HG03196 (cell line): Measurements from ENCODE around the gene PPP2R2D.

Source experiments
- ATAC-seq: cut with Tn5 transposase; IDR thresholded peaks from one replicate; pipeline ENCODE4 v1.9.1; 2021; ENCODE audit not compliant: unreplicated experiment

Gene PPP2R2D

GRCh38 chr10:131900350-131901152, at the start of gene PPP2R2D:
Gene PPP2R2D (plus strand): TSS chr10:131901008. CDS start chr10:131901149, 141 bp downstream.
- peak; percentile 86 for ATAC-seq

- no peak for ATAC-seq
Observed at GRCh38 chr10:131851346-131851745, 49.5 kb upstream of the PPP2R2D start.

GRCh38 chr10:131852176-131852822, 48.5 kb upstream of the PPP2R2D start:
- ATAC-seq = no peak

- ATAC-seq = no peak
Observed at GRCh38 chr10:131852823-131853609, 47.8 kb upstream of the PPP2R2D start.

- no peak for ATAC-seq
Observed at GRCh38 chr10:131853610-131853964, 47.2 kb upstream of the PPP2R2D start.

DNA sequence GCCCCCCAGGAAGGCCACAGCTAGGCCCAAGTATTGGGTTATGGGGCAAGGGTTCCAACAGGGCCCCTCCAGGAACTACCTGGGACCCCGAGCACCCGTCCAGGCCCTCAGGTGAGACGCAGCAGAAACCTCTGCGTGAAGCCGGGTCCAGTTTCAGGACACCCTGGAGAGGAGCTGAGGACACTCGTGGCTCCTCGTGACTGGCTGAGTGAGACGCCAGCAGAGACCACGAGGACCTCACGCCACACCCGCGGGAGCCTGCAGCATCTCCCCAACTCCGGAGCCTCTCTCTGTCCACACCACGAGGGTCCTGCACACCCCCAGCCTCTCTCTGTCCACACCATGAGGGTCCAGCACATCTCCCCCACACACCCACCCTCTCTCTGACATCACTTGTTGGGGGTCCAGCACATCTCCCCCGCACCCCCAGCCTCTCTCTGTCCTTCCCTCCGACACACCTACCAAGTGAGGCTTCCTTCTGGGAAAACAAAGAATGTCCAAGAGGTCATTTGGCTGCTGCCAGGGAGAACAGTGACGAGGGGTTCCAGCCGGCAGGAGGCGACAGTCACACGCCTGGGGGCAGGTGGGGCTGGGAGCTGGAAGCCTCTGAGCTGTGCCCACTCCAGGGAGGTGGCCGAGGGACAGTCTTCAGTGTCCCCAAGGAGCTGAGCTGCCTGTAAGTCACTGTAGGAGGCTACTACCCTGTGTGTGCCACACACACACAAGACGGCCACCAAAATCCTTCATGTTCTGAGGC, 46.1 kb upstream of the PPP2R2D start:
- no peak for ATAC-seq

DNA sequence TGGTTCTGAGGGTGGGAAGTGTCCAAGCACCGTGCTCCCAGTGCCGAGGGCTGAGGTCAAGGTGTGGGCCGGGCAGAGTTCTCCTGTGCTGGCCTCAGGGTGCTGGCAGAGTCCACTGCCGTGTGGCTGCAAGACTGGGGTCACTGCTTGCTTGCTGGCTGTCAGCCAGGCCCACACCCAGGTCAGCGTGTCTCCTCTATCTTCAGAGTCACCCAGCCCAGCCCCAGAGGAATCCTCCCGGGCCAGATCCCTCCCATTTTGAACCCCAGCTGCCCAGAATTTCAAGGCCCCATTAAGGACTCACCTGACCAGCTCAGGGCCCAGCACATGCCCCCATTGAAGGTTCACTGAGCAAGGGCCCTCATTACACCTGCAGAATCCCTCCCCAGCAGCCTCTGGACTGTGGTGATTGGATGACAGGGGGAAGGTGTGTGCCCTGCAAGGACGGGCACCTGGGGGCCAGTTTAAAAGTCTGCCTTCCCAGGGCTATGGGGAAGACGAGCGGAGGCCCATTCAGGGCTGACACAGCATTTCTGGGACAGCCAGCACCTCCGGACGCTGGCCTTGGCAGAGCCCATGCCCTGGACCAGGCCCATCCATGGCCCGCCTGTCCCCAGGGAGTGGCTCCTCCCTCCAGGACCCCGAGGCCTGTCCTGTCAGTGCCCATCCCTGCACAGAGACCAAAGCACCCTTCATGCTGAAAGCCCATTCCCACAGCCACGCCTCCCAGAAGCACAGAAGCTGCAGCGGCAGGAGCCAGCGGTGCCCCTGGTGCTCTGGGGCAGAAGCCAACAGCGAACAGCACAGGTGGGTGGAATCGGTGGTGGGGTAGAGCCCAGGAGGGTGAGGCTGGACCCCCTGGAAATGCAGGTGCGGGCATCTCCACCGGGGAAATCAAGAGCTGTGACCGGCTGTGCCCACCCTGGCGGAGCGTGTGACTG, 45.1 kb upstream of the PPP2R2D start:
- ATAC-seq = no peak

DNA sequence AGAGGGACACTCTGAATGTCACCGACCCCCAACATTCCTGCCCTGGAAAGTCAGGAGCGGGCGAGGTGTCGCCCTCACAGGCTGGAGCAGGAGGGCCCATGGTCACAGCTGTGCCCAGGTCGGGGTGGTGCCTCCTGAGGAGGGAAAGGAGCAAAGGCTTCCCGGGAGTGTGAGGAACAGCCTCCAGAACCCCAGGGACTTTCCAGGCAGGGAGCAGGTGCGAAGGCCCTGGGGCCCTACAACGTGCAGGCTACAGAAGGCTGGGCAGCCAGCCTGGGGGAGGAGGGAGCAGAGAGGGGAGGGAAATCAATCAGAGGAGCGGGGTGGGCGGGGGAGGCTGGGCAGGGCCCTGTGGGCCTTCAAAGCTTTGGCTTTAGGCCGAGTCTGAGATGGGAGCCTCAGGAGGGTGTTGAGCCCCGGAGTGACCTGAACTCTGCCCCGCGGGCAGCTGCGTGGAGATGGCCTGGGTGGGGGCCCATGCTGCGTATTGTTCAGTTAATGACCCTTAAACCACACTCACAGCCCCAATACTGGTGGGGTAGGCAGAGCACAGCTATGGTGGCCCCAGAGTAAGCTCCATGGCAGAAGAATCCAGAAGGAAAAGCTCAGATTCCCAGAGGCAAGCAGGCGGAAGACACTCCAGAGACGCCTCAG, 44.2 kb upstream of the PPP2R2D start:
- ATAC-seq = no peak

- ATAC-seq = no peak
Observed at GRCh38 chr10:131857156-131858117, 43.4 kb upstream of the PPP2R2D start.

DNA sequence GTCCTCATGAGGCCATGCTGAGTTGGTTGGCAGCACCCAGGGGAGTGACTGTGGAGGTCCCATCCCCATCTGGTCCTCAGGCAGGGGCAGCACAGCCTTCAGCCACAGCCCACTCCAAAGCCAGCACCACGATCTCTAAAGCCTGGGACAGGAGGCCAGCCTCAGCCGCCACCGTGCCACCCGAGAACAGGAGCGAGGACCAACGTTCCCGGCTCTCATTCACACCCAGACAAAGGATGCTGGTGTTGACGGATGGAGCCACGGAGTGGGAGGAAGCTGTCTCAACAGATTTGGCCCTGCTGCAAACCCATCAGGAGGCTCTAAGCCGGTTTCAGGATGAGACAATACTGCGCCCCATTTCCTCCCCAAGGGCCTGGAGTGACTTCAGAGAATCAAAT, 42.7 kb upstream of the PPP2R2D start:
- ATAC-seq = no peak

DNA sequence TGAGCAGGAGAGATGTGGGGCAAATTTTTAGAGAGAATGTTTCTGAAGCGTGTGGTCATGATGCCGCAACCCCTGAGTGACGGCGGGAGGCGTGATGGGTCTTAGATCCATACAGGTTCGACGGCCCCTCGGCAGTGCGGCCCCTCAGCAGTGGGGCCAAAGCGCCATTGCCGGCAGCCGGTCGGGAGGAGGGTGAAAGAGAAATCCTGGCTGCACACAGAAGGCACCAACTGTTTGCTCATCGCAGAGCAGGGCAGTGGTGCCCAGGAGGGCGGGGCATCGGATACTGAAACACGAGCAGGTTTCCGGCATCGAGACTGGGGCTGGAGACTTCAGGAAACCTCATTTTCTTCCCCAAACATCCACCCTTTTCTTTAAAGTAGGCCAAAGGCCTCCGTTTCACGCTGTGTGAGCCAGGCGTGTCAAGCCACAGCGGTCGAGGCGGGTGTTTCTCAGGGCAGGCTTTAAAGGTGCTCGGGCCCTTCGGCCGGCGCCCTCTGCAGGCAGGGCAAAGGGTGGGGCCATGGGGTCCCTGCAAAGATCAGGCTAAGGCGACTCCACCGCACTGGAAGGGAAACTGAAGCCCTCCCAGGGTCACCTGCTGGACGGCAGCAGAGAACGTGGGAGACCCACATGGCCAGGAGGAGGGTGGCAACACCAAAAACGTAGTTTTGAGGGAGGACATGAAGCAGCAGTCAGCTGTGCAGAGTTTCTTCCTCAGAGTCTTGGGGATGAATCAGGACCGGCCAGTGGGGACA, 42.0 kb upstream of the PPP2R2D start:
- ATAC-seq = no peak

- no peak for ATAC-seq
Observed at GRCh38 chr10:131859341-131860020, 41.3 kb upstream of the PPP2R2D start.

- ATAC-seq = no peak
Observed at GRCh38 chr10:131860311-131860710, 40.5 kb upstream of the PPP2R2D start.

DNA sequence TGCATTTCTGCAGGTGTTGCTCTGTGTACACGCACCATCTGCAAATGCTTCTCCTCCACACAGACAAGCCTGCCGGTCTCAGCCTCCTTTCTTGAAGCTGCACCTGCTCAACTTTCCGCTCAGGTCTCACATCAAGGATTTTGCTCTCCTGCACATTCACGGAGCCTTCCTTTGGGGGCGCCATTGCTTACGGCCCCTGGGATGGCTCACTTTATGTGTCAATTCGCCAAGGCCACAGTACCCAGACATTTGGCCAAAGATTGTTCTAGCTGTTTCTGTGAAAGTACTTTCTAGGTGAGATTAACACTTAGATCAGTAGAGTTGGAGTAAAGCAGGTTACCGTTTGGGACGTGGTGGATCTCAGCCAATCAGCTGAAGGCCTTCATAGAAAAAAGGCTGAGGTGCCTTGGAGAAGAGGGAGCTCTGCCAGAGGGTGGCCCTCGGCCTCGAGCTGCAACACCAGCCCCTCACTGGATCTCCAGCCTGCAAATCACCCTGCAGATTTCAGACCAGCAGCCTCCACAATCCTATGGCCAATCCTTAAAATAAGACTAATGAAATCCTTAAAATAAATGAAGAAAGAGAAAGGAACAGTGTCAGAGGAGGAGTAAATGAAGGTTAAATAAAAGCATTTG, 39.9 kb upstream of the PPP2R2D start:
- no peak for ATAC-seq

DNA sequence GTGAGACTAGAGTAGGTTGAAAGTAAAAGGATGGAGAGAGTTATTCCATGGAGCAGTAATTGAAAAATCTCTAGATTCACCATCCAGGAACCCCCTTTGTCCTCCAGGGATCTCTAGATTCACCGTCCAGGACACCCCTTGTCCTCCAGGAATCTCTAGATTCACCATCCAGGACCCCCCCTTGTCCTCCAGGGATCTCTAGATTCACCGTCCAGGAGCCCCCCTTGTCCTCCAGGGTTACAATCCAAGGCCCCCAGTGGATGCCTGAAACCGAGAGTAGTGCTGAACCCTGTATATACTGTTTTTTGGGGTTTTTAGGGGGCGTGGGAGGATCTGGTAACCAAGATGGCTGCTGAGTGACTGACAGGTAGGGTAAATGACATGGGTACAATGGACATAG, 38.3 kb upstream of the PPP2R2D start:
- no peak for ATAC-seq

- no peak for ATAC-seq
Observed at GRCh38 chr10:131865223-131865917, 35.4 kb upstream of the PPP2R2D start.
